ENCODE results near the gene RAB35. TPM values are rescaled to one million over a fixed set of nuclear protein-coding genes. Genes with fewer than 3 reads are reported as not detected.

The RAB35 gene
- total RNA-seq, 1 experiment from 2014 or later: 68.2 TPM

DNA sequence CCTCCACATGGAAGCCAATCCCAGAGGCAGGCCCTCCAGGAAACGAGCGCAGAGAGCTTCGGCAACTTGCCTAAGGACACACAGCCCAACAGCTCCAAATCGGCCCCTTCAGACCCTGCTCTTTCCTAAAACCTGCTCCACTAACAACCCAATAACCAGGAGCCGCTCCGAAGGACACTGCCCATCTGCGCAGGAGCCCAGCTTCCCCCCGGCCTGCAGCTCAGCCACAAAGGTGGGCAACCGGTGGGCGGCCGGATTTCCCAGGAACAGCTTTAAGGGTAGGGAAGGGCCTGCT lies 13.6 kb downstream of the RAB35 start:
- Mint-ChIP-seq H3K4me3 (ENCODE audit: low read depth, unreplicated experiment) (no peak overlapping the region), H3K4me1 (ENCODE audit: low read depth, unreplicated experiment) (peaks cover 10% of the 10 kb centered on the region), H3K27ac (ENCODE audit: unreplicated experiment) (no peak overlapping the region), H3K27me3 (ENCODE audit: unreplicated experiment) (no peaks in the 10 kb centered on the region), H3K9me3 (ENCODE audit: low read depth, unreplicated experiment) (no peaks in the 10 kb centered on the region), H3K36me3 (ENCODE audit: insufficient read depth, unreplicated experiment) (peaks cover 60% of the 10 kb centered on the region)
- no peak for DNase-seq
- TF ChIP-seq, protein P1, sequence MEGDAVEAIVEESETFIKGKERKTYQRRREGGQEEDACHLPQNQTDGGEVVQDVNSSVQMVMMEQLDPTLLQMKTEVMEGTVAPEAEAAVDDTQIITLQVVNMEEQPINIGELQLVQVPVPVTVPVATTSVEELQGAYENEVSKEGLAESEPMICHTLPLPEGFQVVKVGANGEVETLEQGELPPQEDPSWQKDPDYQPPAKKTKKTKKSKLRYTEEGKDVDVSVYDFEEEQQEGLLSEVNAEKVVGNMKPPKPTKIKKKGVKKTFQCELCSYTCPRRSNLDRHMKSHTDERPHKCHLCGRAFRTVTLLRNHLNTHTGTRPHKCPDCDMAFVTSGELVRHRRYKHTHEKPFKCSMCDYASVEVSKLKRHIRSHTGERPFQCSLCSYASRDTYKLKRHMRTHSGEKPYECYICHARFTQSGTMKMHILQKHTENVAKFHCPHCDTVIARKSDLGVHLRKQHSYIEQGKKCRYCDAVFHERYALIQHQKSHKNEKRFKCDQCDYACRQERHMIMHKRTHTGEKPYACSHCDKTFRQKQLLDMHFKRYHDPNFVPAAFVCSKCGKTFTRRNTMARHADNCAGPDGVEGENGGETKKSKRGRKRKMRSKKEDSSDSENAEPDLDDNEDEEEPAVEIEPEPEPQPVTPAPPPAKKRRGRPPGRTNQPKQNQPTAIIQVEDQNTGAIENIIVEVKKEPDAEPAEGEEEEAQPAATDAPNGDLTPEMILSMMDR (IDR thresholded peaks at IDR 0.05; ENCODE audit: unreplicated experiment): no peak
- intact Hi-C loops (cut with micrococcal nuclease; ENCODE audit: unreplicated experiment): no loop called here
- no TSS peak for BruUV-seq (replicated peaks)
- CTCF ChIA-PET: no interaction called here

- Mint-ChIP-seq H3K27me3 (ENCODE audit: unreplicated experiment) (no peaks in the 10 kb centered on the region), H3K4me3 (ENCODE audit: low read depth, unreplicated experiment) (no peak overlapping the region), H3K9me3 (ENCODE audit: low read depth, unreplicated experiment) (no peaks in the 10 kb centered on the region), H3K36me3 (ENCODE audit: insufficient read depth, unreplicated experiment) (peaks cover 58% of the 10 kb centered on the region), H3K4me1 (ENCODE audit: low read depth, unreplicated experiment) (peaks cover 10% of the 10 kb centered on the region), H3K27ac (ENCODE audit: unreplicated experiment) (no peak overlapping the region)
- no peak for DNase-seq
- intact Hi-C loops (cut with micrococcal nuclease; ENCODE audit: unreplicated experiment): no loop called here
- TF ChIP-seq, protein P1 (IDR thresholded peaks at IDR 0.05; ENCODE audit: unreplicated experiment): no peak
- CTCF ChIA-PET: no interaction called here
- BruUV-seq (replicated peaks): no TSS peak
Observed at GRCh38 chr12:120102189-120103043, 14.1 kb downstream of the RAB35 start.

DNA sequence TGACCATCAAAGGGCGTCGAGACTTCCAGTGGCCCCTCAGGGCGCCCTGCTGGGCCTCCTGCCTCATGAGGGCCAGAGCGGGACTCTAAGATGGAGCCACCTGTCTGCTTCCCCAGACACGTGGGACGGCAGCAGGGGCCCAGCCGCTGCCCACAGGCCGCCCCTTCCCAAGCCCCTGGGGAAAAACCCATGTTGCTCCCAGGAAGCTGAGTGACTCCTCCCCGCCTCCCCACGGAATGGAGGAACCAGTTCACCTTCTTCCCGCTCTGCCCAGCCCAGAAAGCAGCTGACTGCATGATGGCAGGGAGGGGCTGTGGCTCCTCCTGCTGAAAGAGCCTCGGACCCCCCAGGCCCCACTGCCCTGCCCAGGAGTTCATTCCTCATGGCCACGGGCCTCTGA lies 14.9 kb downstream of the RAB35 start:
- Mint-ChIP-seq H3K27ac (ENCODE audit: unreplicated experiment) (no peak overlapping the region), H3K27me3 (ENCODE audit: unreplicated experiment) (no peaks in the 10 kb centered on the region), H3K9me3 (ENCODE audit: low read depth, unreplicated experiment) (no peaks in the 10 kb centered on the region), H3K4me3 (ENCODE audit: low read depth, unreplicated experiment) (no peak overlapping the region), H3K4me1 (ENCODE audit: low read depth, unreplicated experiment) (peaks cover 10% of the 10 kb centered on the region), H3K36me3 (ENCODE audit: insufficient read depth, unreplicated experiment) (peaks cover 62% of the 10 kb centered on the region)
- DNase-seq: no peak
- BruUV-seq (replicated peaks): no TSS peak
- intact Hi-C loops (cut with micrococcal nuclease; ENCODE audit: unreplicated experiment): no loop called here
- CTCF ChIA-PET: interaction anchor here (0.6 kb wide), 1 partner anchor 163 kb away, joined by 3 read pairs; no protein-coding TSS in a partner anchor
- TF ChIP-seq, protein P1 (IDR thresholded peaks at IDR 0.05; ENCODE audit: unreplicated experiment): no peak

GRCh38 chr12:120101182-120101581 lies 15.4 kb downstream of the RAB35 start:
- H3K36me3 Mint-ChIP-seq (ENCODE audit: insufficient read depth, unreplicated experiment): peaks cover 63% of the 10 kb centered on the region
- no peak overlapping the region for H3K27ac Mint-ChIP-seq (ENCODE audit: unreplicated experiment)
- no TSS peak for BruUV-seq (replicated peaks)
- no peaks in the 10 kb centered on the region for H3K9me3 Mint-ChIP-seq (ENCODE audit: low read depth, unreplicated experiment)
- peaks cover 10% of the 10 kb centered on the region for H3K4me1 Mint-ChIP-seq (ENCODE audit: low read depth, unreplicated experiment)
- CTCF ChIA-PET: interaction anchor here (0.6 kb wide), 1 partner anchor 162 kb away, joined by 3 read pairs; no protein-coding TSS in a partner anchor
- DNase-seq: no peak
- intact Hi-C loops (cut with micrococcal nuclease; ENCODE audit: unreplicated experiment): no loop called here
- TF ChIP-seq, protein P1 (IDR thresholded peaks at IDR 0.05; ENCODE audit: unreplicated experiment): no peak
- H3K4me3 Mint-ChIP-seq (ENCODE audit: low read depth, unreplicated experiment): no peak overlapping the region
- H3K27me3 Mint-ChIP-seq (ENCODE audit: unreplicated experiment): no peaks in the 10 kb centered on the region
